AG04450 (cell line): Measurements from ENCODE around the gene ZNF273. TPM values are rescaled to one million over a fixed set of nuclear protein-coding genes. Genes with fewer than 3 reads are reported as not detected.

Experiments used
- CTCF ChIA-PET: fragments of 300-600, 350-600 bp; formaldehyde crosslinking; extraction: SDS; loops from one replicate; lab custom pipeline; 2022; ENCODE audit warnings: antibody characterized with exemption, inconsistent platforms; lab: Charles Lee
- POLR2A ChIA-PET: fragments of 350-600 bp; formaldehyde crosslinking; extraction: SDS; loops from one replicate; lab custom pipeline; 2021; ENCODE audit warnings: antibody characterized with exemption, inconsistent platforms; lab: Yijun Ruan, JAX
- DNase-seq: peaks from one replicate; pipeline ENCODE4 v3.0.0-alpha.2; 2011; ENCODE audit warnings: low read depth, low spot score
- H3K27ac ChIP-seq: one replicate; pipeline ENCODE4 v1.5.1; 2012; ENCODE audit warnings: low read depth, low read length, control low read depth
- H3K27me3 ChIP-seq: one replicate; pipeline ENCODE4 v1.6.0; 2012; ENCODE audit warnings: low read length; ENCODE audit not compliant: control insufficient read depth, insufficient read depth
- H3K4me3 ChIP-seq: 2 replicates; pipeline ENCODE4 v1.5.1; 2011; ENCODE audit warnings: mild to moderate bottlenecking, low read depth, low read length, control low read depth
- H3K9me3 ChIP-seq: 2 replicates; pipeline ENCODE4 v1.5.1; 2012; ENCODE audit warnings: low read length; ENCODE audit not compliant: control insufficient read depth, insufficient read depth
- polyA plus RNA-seq: library from polyadenylated mRNA; depleted of rRNA; stranded (reverse); fragments of >200 nt; gene quantifications from 2 replicates; pipeline ENCODE4 v1.2.3, GENCODE V29; 2011
- TF ChIP-seq, protein P1 (sequence below): IDR thresholded peaks from 2 replicates; pipeline ENCODE4 v1.5.1; 2011; ENCODE audit warnings: low read depth, low read length, control low read depth, inconsistent platforms

ZNF273 gene
- polyA plus RNA-seq, 1 experiment, result 2.9 TPM

DNA sequence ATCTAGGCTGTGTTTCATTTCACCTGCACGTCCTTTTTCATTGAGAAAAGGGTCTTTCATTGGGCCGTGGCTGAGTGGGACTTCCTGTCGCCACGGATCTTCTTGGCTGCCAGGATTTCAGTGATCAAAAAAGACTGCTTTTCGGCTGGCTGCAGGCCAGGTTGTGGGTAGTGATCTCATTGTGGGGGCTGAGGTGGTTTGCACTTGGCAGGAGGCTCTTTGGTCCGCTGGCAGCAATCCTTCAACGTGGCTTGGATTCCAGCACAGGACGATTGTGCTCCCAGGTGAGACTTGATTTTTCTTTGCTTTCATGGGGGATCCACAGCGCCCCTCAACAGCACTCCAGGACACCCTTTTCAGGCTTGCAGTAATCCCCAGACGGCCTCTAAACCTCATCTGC lies 29.0 kb upstream of the ZNF273 start:
- H3K27ac ChIP-seq, result no peak overlapping the region
- no peak overlapping the region for H3K4me3 ChIP-seq
- POLR2A ChIA-PET, result no interaction called here
- TF ChIP-seq, protein P1, sequence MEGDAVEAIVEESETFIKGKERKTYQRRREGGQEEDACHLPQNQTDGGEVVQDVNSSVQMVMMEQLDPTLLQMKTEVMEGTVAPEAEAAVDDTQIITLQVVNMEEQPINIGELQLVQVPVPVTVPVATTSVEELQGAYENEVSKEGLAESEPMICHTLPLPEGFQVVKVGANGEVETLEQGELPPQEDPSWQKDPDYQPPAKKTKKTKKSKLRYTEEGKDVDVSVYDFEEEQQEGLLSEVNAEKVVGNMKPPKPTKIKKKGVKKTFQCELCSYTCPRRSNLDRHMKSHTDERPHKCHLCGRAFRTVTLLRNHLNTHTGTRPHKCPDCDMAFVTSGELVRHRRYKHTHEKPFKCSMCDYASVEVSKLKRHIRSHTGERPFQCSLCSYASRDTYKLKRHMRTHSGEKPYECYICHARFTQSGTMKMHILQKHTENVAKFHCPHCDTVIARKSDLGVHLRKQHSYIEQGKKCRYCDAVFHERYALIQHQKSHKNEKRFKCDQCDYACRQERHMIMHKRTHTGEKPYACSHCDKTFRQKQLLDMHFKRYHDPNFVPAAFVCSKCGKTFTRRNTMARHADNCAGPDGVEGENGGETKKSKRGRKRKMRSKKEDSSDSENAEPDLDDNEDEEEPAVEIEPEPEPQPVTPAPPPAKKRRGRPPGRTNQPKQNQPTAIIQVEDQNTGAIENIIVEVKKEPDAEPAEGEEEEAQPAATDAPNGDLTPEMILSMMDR, result no peak
- no peak for DNase-seq
- H3K27me3 ChIP-seq, result no peaks in the 10 kb centered on the region
- CTCF ChIA-PET, result no interaction called here
- H3K9me3 ChIP-seq, result peaks cover 74% of the 10 kb centered on the region

DNA sequence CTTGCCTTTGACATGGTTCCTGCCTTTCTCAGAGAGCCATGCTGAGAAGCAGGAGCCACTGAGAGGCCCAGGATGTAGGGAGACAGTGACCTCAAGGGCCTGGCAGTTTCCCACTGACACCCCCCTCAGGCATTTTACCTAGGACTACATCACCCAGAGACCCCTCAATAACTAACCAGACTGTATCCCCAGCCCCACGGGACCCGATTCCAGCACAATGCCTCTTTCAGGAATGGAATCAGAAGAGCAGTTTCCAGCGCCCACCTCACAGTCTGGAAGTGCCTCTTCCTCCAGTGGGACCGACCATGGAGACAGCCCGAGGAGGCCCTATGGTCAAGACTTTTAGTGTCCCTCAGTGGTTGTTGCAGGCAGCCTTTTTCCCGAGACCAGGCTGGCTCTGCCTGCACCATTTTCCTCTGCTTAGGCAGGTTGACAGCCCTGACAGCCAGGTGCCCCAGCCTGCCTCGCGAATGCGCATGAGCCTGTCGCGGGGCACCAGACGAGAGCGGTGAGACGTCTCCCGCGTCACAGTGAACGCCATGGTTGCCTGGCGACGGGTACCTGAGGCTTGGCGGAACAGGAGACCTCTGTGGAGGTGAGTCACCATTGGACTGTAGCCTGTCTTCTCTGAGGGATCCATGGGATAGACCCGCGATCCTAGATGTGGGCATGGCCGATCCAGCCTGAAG lies 28.4 kb upstream of the ZNF273 start:
- TF ChIP-seq, protein P1, result no peak
- POLR2A ChIA-PET, result no interaction called here
- DNase-seq, result no peak

DNA sequence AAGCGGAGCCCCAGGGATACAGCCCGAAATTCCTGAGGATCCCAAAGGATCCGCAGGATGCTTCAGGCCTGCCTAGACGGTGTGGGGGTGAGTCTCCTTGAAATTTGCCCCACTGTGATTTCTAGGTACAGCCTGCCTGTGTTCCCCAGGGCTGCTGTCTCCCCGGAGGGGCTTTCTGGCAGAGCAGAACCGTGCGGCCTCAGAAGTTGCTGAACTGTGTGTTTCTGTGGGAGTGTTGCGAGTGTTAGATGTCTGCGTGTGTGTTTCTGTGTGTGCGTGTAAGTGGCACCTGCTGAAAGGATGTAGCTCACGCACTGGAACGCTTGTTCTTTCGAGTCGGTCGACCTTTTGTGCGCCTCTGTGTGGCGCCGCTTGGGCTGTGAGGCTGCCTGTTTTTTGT lies 27.8 kb upstream of the ZNF273 start:
- Histone ChIP-seq H3K27me3 (no peaks in the 10 kb centered on the region), H3K27ac (no peak overlapping the region), H3K9me3 (peaks cover 76% of the 10 kb centered on the region), H3K4me3 (no peak overlapping the region)
- CTCF ChIA-PET, result no interaction called here
- TF ChIP-seq, protein P1, result no peak
- POLR2A ChIA-PET, result no interaction called here
- DNase-seq, result no peak

More for the DNA sequence above, 28.4 kb upstream of the ZNF273 start:
- Histone ChIP-seq H3K27me3 (no peaks in the 10 kb centered on the region), H3K4me3 (no peak overlapping the region), H3K27ac (no peak overlapping the region), H3K9me3 (peaks cover 76% of the 10 kb centered on the region)
- CTCF ChIA-PET, result no interaction called here

DNA sequence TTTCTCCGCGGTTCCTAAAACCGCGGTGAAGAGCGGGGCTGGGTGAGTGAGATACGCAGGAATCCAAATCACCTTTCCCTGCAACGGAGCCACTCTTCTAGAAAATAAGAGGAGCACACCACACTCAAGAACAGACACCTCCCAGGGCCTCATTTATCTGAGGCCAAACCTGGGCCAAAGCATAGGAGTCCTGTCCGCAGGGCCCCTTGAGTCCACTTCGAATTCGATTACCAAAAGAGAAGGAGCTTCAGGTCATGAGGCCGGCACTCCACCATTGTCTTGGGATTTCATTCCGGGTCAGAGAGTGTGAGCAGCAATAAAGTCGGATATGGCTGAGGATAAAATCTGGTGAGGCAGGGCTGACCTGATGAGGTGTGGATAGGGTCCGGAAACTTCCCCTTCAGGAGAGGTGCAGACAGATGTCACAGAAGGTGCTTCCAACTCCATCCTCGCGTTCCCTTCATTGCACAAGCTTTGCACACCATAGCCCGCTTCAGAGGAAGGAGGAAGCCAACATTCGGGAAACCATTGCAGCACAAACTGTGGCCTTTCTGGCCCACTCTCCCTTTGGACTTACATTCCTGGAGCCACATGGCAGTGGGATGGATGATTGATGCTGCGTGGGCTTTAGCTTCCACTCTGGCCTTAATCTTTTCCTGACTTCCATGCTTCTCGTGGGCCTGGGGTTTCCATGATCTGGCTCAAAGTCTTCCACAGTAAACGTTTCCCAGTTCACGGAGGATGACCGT lies 27.2 kb upstream of the ZNF273 start:
- POLR2A ChIA-PET, result no interaction called here
- no peaks in the 10 kb centered on the region for H3K27me3 ChIP-seq
- peaks cover 77% of the 10 kb centered on the region for H3K9me3 ChIP-seq
- CTCF ChIA-PET, result no interaction called here
- no peak for DNase-seq
- no peak overlapping the region for H3K4me3 ChIP-seq
- H3K27ac ChIP-seq, result no peak overlapping the region
- TF ChIP-seq, protein P1, result no peak
